ENCODE measurements around the gene RTN4RL1.
"Not testable (repeated sequence)": the region's sequence is repeated elsewhere in the genome, so short reads cannot be mapped to it uniquely, and the experiment has no call there.

RTN4RL1 gene

GRCh38 chr17:2023692-2024571 lies 1.2 kb downstream of the RTN4RL1 start:
- no peak for FAIRE-seq

DNA sequence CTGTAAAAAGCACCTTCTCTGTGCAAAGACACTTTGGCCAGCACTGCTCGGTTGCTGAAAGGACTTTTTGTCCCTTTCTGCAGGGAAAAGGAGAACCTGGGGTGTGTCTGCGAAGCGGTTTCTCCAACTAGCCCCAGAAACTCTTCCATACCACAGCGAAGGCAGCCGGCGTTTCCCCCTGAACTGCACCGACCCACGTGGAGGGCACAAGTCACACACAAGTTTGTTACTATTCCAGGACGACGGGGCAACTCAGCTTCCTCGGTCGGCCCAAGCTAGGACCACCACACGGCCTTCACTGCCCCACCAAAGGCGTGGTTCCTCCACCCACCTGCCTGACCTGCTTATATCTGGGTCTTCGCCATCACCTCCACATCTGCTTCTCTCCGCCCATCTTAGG lies 1.9 kb downstream of the RTN4RL1 start:
- no peak for FAIRE-seq

DNA sequence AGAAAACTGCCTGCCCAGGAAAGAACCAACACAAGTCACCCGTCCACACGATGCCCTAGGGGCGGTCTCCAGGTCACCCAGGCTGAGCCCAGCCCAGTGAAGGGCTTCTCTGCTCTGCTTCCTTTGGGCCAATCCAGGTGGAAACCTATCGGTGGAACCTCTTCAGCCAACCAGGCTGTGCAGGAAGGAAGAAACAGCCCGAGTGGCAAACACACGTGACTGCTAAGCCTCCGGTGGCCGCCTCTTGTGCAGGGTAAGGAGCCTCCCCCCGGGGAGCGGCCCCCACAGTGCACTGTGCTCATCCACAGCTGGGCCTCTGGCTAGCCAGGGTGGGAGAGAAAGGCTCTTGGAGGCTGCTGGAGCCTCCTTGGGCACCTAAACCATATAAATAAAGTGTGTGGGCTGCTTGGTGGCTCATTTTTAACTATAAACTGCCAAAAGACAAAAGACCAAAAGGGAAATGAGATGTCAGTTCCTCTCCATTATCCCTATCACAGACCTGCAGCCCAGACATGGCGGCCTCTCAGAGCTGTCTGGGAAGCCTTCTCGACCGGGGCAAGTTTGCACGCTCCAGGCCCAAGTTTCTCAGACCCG lies 2.4 kb downstream of the RTN4RL1 start:
- FAIRE-seq: no peak

GRCh38 chr17:2020721-2021120 lies 4.4 kb downstream of the RTN4RL1 start:
- FAIRE-seq: no peak

DNA sequence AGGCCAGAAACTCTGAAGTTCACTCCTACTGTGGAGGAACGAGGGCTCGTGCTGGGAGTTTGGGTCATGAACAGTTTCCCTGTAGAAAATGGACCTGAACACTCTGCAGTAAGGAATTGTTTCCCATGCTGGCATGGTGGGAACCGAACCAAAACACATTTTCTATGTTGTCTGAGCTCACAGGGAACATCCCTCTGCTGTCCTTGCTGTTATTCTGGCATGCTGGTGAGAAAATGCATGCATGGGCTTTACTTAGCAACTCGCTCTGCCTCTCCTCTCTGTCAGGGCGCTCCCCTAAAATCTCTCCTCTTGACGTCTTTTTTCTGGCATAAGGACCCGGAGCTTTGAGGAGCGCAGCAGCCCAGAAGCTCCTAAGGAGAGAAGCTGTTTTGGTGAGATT lies 5.4 kb downstream of the RTN4RL1 start:
- no peak for FAIRE-seq

DNA sequence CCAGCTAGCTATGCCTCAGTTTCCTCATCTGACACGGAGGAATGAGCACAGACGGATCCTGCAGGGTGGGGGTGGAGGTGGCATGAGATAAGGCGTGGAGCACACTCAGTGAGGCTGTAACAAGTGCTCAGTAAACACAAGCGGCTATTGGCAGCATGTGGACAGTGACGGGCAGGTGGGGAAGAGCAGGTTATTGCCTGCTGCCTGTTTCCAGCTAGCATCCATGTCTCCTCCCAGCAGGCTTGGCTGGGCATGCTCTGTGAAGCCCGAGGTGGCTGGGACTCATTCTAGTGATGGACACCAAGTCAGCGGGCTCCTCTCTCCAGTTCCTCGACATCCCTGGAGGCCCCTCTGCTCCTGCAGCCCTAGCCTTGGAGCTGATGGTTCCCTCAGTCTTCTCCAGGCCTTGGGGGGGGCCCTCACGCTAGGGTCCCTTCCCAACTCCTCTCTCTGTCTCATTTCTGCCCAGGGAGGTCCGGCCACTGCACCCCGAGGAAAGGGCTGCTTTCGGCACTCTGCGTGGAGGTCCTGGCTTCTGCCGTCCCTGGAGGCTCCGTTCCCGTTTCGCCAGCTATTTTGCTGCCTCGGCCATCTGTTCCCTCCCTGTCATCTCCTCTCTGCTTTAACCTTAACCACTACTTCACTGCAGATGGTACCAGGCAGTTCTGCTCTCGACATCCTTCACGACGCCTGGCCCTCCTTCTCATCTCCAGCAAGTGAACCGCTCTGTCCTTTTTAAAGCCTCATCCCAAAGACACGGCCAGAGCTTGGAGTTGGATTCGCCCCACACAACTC lies 6.2 kb downstream of the RTN4RL1 start:
- FAIRE-seq: no peak

GRCh38 chr17:2017274-2017941 lies 7.7 kb downstream of the RTN4RL1 start:
- no peak for FAIRE-seq

DNA sequence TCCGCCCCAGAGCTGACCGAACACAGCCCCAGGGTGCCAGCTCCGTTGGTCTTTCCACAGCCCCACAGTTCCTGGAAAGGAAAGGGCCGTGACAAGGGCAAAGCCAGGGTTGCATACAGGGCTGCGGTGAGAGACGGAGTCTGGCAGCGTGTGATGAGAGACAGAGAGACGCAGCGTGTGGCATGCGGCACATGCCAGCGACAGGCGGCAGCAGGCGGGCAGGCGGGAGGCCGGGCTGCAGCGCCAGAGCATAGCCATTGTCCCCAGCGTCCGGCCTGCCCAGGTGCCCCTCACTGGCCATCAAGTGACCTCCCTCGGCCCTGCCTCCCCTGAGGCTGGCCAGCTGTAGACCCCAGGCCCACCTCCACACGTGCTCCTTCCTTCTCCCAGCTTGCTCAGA lies 8.6 kb downstream of the RTN4RL1 start:
- no peak for FAIRE-seq

- FAIRE-seq: no peak
These were observed 9.8 kb downstream of the RTN4RL1 start for GRCh38 chr17:2015314-2015713.

GRCh38 chr17:2013994-2014317 lies 11.2 kb downstream of the RTN4RL1 start:
- no peak for FAIRE-seq

DNA sequence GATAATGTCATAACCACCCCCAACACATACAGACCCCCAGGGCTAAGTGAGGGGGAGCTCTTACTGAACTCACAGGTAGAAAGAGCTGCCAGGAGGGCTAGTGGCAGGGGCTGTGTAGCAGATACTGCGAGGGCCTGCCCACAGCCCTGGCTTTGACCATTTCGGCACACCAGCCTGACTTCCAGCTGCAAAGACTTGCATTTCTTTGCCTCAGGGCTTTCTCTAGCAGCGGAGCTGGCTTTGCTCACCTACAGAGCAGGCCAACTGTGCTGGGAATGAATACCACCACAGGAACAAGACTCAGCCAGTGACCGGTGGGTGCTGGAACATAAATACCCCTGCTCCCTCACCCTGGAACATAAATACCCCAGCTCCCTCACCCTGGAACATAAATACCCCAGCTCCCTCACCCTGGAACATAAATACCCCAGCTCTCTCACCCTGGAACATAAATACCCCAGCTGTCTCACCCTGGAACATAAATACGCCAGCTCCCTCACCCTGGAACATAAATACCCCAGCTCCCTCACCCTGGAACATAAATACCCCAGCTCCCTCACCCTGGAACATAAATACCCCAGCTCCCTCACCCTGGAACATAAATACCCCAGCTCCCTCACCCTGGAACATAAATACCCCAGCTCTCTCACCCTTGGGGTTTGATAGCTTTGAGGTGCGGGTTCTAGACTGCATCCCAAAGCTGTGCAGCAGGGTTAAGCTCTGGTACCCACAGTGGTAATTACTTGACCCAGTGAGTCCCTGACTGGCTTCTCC lies 11.7 kb downstream of the RTN4RL1 start:
- FAIRE-seq: not testable (repeated sequence)

DNA sequence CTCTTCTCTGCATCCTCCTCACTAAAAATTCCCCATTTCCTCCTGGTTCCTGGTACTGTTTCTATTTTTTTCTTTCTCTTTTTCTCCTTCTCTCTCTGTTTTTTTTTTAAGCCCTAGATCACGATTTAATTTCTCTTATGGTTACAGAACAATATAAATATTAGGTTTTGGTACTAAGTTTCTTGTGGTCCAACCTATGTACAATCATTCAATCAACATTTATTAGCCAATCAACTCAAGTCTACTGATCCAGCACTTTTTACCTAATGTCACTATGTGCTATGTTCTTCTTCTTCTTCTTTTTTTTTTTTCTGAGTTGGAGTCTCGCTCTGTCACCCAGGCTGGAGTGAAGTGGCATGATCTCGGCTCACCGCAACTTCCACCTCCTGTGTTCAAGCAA lies 12.6 kb downstream of the RTN4RL1 start:
- FAIRE-seq: no peak

DNA sequence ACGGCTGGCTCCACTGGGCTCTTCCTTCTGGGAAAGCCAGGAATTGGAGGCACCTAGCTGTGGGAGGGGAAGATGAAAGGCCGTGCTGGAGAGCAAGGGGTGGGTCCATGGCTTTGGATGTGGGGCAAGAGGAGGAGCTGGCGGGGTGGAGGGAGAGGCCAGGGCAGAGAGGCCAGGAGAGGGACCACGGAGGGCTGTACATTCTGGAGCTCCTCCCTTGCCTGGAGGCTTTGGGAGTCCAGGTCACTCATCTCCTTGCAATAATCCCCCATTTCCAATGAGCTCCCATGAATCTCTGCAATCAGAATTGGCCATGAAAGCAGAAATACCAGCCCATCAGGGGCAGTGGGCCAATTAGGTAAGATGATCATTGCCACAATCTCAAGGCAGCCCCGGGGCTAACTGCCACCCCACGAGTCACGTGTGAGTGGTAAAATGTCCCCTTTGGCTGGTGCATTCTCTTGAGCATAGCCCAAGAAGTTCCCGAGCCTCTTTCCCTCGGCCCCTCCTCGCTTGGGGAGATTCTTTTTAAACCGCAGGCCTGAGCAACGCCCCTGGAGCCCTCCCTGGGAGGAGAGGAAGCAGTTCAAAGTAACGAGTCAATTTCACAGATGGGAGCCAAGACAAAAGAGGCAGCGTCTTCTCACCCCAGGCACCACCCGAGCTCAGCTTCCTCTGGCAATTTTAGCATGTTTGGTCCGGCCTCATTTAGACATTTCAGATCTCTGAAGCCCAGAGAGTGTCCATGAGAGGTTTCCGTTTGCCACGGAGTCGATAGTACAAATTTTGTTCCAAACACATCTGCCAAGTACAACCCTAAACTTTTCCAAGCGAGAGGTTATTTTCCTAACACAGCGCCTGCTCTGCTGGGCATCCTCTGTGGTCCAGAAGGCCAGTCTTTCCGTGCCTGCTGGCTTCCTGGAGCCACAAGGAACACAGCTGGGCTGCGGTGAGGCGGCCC lies 13.4 kb downstream of the RTN4RL1 start:
- no peak for FAIRE-seq

GRCh38 chr17:2009737-2010136 lies 15.4 kb downstream of the RTN4RL1 start:
- no peak for FAIRE-seq

- no peak for FAIRE-seq
These were observed 16.6 kb downstream of the RTN4RL1 start for GRCh38 chr17:2008332-2009126.

DNA sequence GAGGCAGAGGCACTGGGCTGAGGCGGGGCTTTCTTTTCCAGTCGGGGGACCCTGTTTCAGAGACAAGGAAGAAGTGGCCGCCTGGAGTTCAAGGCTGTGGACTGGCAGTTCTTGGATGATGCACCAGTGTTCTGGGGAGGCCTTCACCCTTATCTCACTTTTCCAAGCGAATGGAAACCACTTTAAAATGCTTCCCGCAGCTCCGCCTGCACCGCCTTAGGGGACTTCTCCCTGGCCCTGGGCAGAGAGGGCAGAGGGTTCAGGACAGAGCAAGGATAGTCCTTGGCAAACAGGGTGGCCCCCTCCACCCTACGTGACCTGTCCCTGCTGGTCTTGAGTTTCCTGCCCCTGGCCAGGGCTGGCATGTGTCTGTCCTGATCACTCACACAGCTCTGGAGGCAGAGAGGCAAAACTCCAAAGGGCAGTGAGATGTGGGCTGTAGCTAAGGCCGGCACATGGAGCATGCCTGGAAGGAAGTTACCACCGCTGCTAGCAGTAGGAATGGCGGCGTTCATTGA lies 20.6 kb downstream of the RTN4RL1 start:
- no peak for FAIRE-seq

- FAIRE-seq: no peak
These were observed 21.6 kb downstream of the RTN4RL1 start for GRCh38 chr17:2003525-2003924.

GRCh38 chr17:2002767-2003329 lies 22.3 kb downstream of the RTN4RL1 start:
- no peak for FAIRE-seq

DNA sequence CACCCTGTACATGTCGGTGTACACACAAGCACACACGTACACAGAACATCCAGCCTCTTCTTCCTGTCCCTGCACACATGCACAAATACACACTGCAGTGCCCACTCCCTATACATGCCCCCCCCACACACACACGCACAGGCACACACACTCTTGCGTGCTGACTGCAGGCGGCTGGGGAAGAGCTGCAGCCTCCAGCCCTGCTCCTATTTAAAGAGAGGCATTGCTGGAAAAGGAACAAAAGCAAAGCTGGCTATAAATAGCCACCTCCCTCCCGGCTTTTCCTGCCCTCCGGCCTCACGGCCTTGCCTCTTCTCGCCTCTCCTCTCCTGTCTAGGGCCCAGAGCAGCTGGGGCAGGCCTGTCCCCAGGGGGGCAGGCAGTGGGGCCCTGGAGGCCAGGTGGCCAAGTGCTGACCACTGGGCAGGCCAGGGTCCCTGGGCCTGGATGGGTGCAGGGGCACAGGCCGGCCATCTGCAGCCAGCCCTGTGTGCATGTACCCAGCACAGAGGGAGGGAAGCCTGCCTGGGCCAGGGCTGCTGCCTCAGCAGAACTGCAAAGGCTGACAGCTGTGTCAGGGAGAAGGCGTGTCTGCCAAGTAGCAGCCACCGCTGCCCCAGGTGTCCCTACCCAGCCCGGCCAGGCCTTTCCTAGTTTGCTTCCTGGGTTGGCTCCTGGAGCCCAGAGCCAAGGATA lies 25.4 kb downstream of the RTN4RL1 start:
- FAIRE-seq: no peak

Data from TTC549 (cell line).